Naive thymus-derived CD4-positive, alpha-beta T cell (primary cell): ENCODE measurements around the gene FAM219B. TPM values are rescaled to one million over a fixed set of nuclear protein-coding genes. Genes with fewer than 3 reads are reported as not detected.
A peak's percentile ranks its signal among the peaks of the same experiment; 100 is the strongest.

ENCODE experiments used
- ATAC-seq: fragments of 150-1000 bp; cut with Tn5 transposase; 2 replicates; pipeline ENCODE4 v1.10.0; 2021; ENCODE audit warnings: mild to moderate bottlenecking, moderate library complexity
- CTCF ChIA-PET: fragments of 350-600 bp; sonication (Branson Sonifier 250); formaldehyde crosslinking; loops from one replicate; lab custom pipeline; 2021; ENCODE audit warnings: antibody characterized with exemption; lab: Charles Lee
- POLR2A ChIA-PET: fragments of 350-600 bp; sonication (Branson Sonifier 250); formaldehyde crosslinking; loops from one replicate; lab custom pipeline; 2021; ENCODE audit warnings: antibody characterized with exemption, inconsistent platforms; lab: Charles Lee
- DNase-seq, 9 donors: peaks; one replicate each; pipeline versions ENCODE4 v3.0.0 to v3.0.0-alpha.2; 2020 to 2022; ENCODE audit warnings: mixed read lengths in 1 of 9
- H3K27ac ChIP-seq: one replicate; pipeline ENCODE4 v1.7.0; 2013; ENCODE audit warnings: mild to moderate bottlenecking, low read depth, low read length, moderate library complexity
- H3K27me3 ChIP-seq, 2 donors: one replicate each; pipeline ENCODE4 v1.7.0; 2013; ENCODE audit warnings: low read length in 2 of 2, mild to moderate bottlenecking in 2 of 2, moderate library complexity in 2 of 2; ENCODE audit not compliant: control insufficient read depth in 2 of 2, insufficient read depth in 2 of 2
- H3K36me3 ChIP-seq, 3 experiments: 1 replicate in 2 of 3; 2 replicates in 1 of 3; pipeline ENCODE4 v1.7.0; 2013; ENCODE audit warnings: low read length in 3 of 3, mild to moderate bottlenecking in 3 of 3, moderate library complexity in 1 of 3; ENCODE audit not compliant: insufficient read depth in 3 of 3, control insufficient read depth in 2 of 3
- H3K4me1 ChIP-seq, 2 donors: one replicate each; pipeline ENCODE4 v1.7.0; 2013; ENCODE audit warnings: low read length in 2 of 2, mild to moderate bottlenecking in 2 of 2, moderate library complexity in 1 of 2; ENCODE audit not compliant: control insufficient read depth in 2 of 2, insufficient read depth in 2 of 2
- H3K4me3 ChIP-seq: 2 replicates; pipeline ENCODE4 v1.7.0; 2013; ENCODE audit warnings: mild to moderate bottlenecking, low read length
- H3K9me3 ChIP-seq, 3 experiments: 1 replicate in 2 of 3; 2 replicates in 1 of 3; pipeline ENCODE4 v1.7.0; 2013; ENCODE audit warnings: low read length in 3 of 3; ENCODE audit not compliant: control insufficient read depth in 2 of 3
- H3K27ac Mint-ChIP-seq, 9 donors: one replicate each; pipeline ENCODE4 v1.8.0; 2020 to 2022; ENCODE audit warnings: mixed read lengths in 9 of 9, mild to moderate bottlenecking in 8 of 9, moderate library complexity in 5 of 9, inconsistent platforms in 2 of 9
- H3K27me3 Mint-ChIP-seq, 5 donors: one replicate each; pipeline ENCODE4 v1.8.0; 2021 to 2022; ENCODE audit warnings: mixed read lengths in 5 of 5, mild to moderate bottlenecking in 1 of 5
- H3K36me3 Mint-ChIP-seq, 5 donors: one replicate each; pipeline ENCODE4 v1.8.0; 2020 to 2022; ENCODE audit warnings: mixed read lengths in 5 of 5, mild to moderate bottlenecking in 3 of 5, inconsistent platforms in 1 of 5
- H3K4me1 Mint-ChIP-seq, 7 donors: one replicate each; pipeline ENCODE4 v1.8.0; 2020 to 2022; ENCODE audit warnings: mixed read lengths in 7 of 7, mild to moderate bottlenecking in 3 of 7, inconsistent platforms in 1 of 7
- H3K4me3 Mint-ChIP-seq, 10 donors: one replicate each; pipeline ENCODE4 v1.8.0; 2020 to 2022; ENCODE audit warnings: mild to moderate bottlenecking in 10 of 10, mixed read lengths in 10 of 10, moderate library complexity in 6 of 10, inconsistent platforms in 2 of 10
- H3K9me3 Mint-ChIP-seq, 11 donors: one replicate each; pipeline ENCODE4 v1.8.0; 2020 to 2022; ENCODE audit warnings: mixed read lengths in 11 of 11, mild to moderate bottlenecking in 4 of 11, inconsistent platforms in 1 of 11, moderate library complexity in 1 of 11
- intact Hi-C, 2 donors: fragments of 100-400 bp; cut with micrococcal nuclease; formaldehyde crosslinking; loops; one replicate each; pipeline ENCODE4 v1.15.1; 2023
- polyA plus RNA-seq, 2 donors: library from polyadenylated mRNA; unstranded; fragments of 300-500 nt; fragmentation: Illumina TruSeq; gene quantifications; one replicate each; pipeline ENCODE4 v1.2.3, GENCODE V29; 2021
- total RNA-seq, 6 experiments: library from RNA in 5 of 6; stranded (reverse) in 5 of 6; gene quantifications; 1 replicate in 5 of 6; 2 replicates in 1 of 6; pipeline ENCODE4 v1.2.3 and lab custom pipeline; 2021 to 2026

Gene FAM219B
- total and polyA plus RNA-seq, 7 experiments from 2014 or later = 20.2 to 111 (median 56.7) TPM

- H3K9me3 Mint-ChIP-seq = no peaks in the 10 kb centered on the region
- H3K4me1 Mint-ChIP-seq = peaks cover 21 to 41% (median 31%) of the 10 kb centered on the region in 7 donors
- peaks cover 0 to 10% (median 4%) of the 10 kb centered on the region in 5 donors for H3K36me3 Mint-ChIP-seq
- Histone ChIP-seq H3K9me3 (no peaks in the 10 kb centered on the region), H3K27me3 (no peaks in the 10 kb centered on the region), H3K4me1 (peaks cover 13 to 16% of the 10 kb centered on the region in 2 donors), H3K4me3 (no peak overlapping the region), H3K27ac (no peak overlapping the region), H3K36me3 (peaks cover 0 to 23% (median 0%) of the 10 kb centered on the region in 3 experiments)
- ChIA-PET POLR2A (interaction anchor here (1.0 to 2.5 kb wide), 5 partner anchors 9 to 17 kb away, joined by 4 to 9 read pairs (median 7); no protein-coding TSS in a partner anchor), CTCF (interaction anchor here (1.1 kb wide), 1 partner anchor 60 kb away, joined by 3 read pairs; no protein-coding TSS in a partner anchor)
- intact Hi-C loops = loop anchor here in 1 of 2 donors (5.0 kb wide), 1 partner anchor 131 kb away; no protein-coding TSS in a partner anchor
- ATAC-seq (no peak), DNase-seq (no peak)
- peak overlapping the region in 4 of 9 donors; percentile 4 to 67 (median 15) for H3K27ac Mint-ChIP-seq
- no peaks in the 10 kb centered on the region for H3K27me3 Mint-ChIP-seq
- H3K4me3 Mint-ChIP-seq = peak overlapping the region in 2 of 10 donors; percentile 20 to 34
Measured at GRCh38 chr15:74908635-74909034, 2.0 kb upstream of the FAM219B start.

- Histone ChIP-seq H3K4me1 (peaks cover 13 to 16% of the 10 kb centered on the region in 2 donors), H3K27me3 (no peaks in the 10 kb centered on the region), H3K9me3 (no peaks in the 10 kb centered on the region), H3K36me3 (peaks cover 0 to 29% (median 0%) of the 10 kb centered on the region in 3 experiments), H3K4me3 (peak overlapping the region; percentile 72), H3K27ac (peak overlapping the region; percentile 85)
- H3K36me3 Mint-ChIP-seq = peaks cover 0 to 12% (median 5%) of the 10 kb centered on the region in 5 donors
- H3K4me3 Mint-ChIP-seq = peak overlapping the region; percentile 93 to 99 (median 98)
- ChIA-PET POLR2A (interaction anchor here (0.6 to 2.9 kb wide), 16 partner anchors 10 to 127 kb away, joined by 3 to 24 read pairs (median 6); partner anchors contain the start of genes COX5A, MPI and ULK3), CTCF (interaction anchor here (0.7 to 1.7 kb wide), 6 partner anchors 13 to 275 kb away, joined by 3 to 11 read pairs (median 4); no protein-coding TSS in a partner anchor)
- DNase-seq (no peak), ATAC-seq (no peak)
- H3K27me3 Mint-ChIP-seq = no peaks in the 10 kb centered on the region
- H3K4me1 Mint-ChIP-seq = peaks cover 22 to 47% (median 35%) of the 10 kb centered on the region in 7 donors
- peak overlapping the region; percentile 90 to 98 (median 95) for H3K27ac Mint-ChIP-seq
- H3K9me3 Mint-ChIP-seq = no peaks in the 10 kb centered on the region
- intact Hi-C loops = loop anchor here in 1 of 2 donors (2.0 to 5.0 kb wide), 2 partner anchors 43 to 130 kb away; no protein-coding TSS in a partner anchor
Measured at GRCh38 chr15:74907163-74907870, 666 bp upstream of the FAM219B start.

- no peaks in the 10 kb centered on the region for H3K27me3 Mint-ChIP-seq
- peaks cover 29 to 59% (median 46%) of the 10 kb centered on the region in 7 donors for H3K4me1 Mint-ChIP-seq
- H3K9me3 ChIP-seq = no peaks in the 10 kb centered on the region
- ChIA-PET POLR2A (interaction anchor here (0.7 to 2.9 kb wide), 19 partner anchors 9 to 135 kb away, joined by 3 to 24 read pairs (median 5); partner anchors contain the start of genes COX5A, MPI, PPCDC and SCAMP2), CTCF (interaction anchor here (0.6 to 1.7 kb wide), 9 partner anchors 10 to 135 kb away, joined by 3 to 11 read pairs (median 4); partner anchors contain the start of gene ULK3)
- H3K27ac ChIP-seq = peak overlapping the region; percentile 85
- H3K27ac Mint-ChIP-seq = peak overlapping the region; percentile 36 to 98 (median 90)
- no peaks in the 10 kb centered on the region for H3K9me3 Mint-ChIP-seq
- DNase-seq (peak in 5 of 9 donors; percentile 32 to 45 (median 36)), ATAC-seq (peak; percentile 35)
- H3K4me3 ChIP-seq = peak overlapping the region; percentile 72
- H3K36me3 Mint-ChIP-seq = peaks cover 0 to 14% (median 5%) of the 10 kb centered on the region in 5 donors
- H3K4me1 ChIP-seq = peaks cover 22 to 24% of the 10 kb centered on the region in 2 donors
- H3K27me3 ChIP-seq = no peaks in the 10 kb centered on the region
- peak overlapping the region; percentile 84 to 99 (median 96) for H3K4me3 Mint-ChIP-seq
- intact Hi-C loops = loop anchor here (1.0 to 5.0 kb wide), 10 partner anchors 16 to 135 kb away; partner anchors contain the start of genes COX5A (in 2 of the 2), SCAMP2 (in 2 of the 2), ULK3 (in 2 of the 2) and MPI (in 1 of the 2)
- H3K36me3 ChIP-seq = peaks cover 0 to 34% (median 0%) of the 10 kb centered on the region in 3 experiments
Measured at GRCh38 chr15:74906067-74906449, 593 bp downstream of the FAM219B start.

- Mint-ChIP-seq H3K4me1 (peaks cover 35 to 67% (median 51%) of the 10 kb centered on the region in 7 donors), H3K9me3 (no peaks in the 10 kb centered on the region), H3K36me3 (peaks cover 5 to 20% (median 9%) of the 10 kb centered on the region in 5 donors), H3K27me3 (no peaks in the 10 kb centered on the region), H3K4me3 (peak overlapping the region in 8 of 10 donors; percentile 39 to 99 (median 95)), H3K27ac (peak overlapping the region in 7 of 9 donors; percentile 49 to 98 (median 80))
- ATAC-seq (no peak), DNase-seq (no peak)
- Histone ChIP-seq H3K4me1 (peaks cover 23 to 24% of the 10 kb centered on the region in 2 donors), H3K4me3 (no peak overlapping the region), H3K27ac (no peak overlapping the region), H3K9me3 (no peaks in the 10 kb centered on the region), H3K27me3 (no peaks in the 10 kb centered on the region), H3K36me3 (peaks cover 0 to 47% (median 0%) of the 10 kb centered on the region in 3 experiments)
- intact Hi-C loops = no loop called here
- ChIA-PET POLR2A (interaction anchor here (1.3 to 6.7 kb wide), 3 partner anchors 15 to 60 kb away, joined by 5 to 45 read pairs (median 14); partner anchors contain the start of gene MPI), CTCF (interaction anchor here (0.8 to 1.5 kb wide), 7 partner anchors 8 to 136 kb away, joined by 3 read pairs; no protein-coding TSS in a partner anchor)
Measured at GRCh38 chr15:74904190-74904805, 2.4 kb downstream of the FAM219B start.

- intact Hi-C loops = no loop called here
- H3K36me3 Mint-ChIP-seq = peaks cover 5 to 20% (median 9%) of the 10 kb centered on the region in 5 donors
- peaks cover 0 to 54% (median 0%) of the 10 kb centered on the region in 3 experiments for H3K36me3 ChIP-seq
- CTCF ChIA-PET = interaction anchor here (0.6 to 4.4 kb wide), 10 partner anchors 9 to 466 kb away, joined by 3 to 30 read pairs (median 3); no protein-coding TSS in a partner anchor
- H3K4me3 ChIP-seq = no peak overlapping the region
- no peak for DNase-seq
- no peaks in the 10 kb centered on the region for H3K27me3 ChIP-seq
- H3K27ac ChIP-seq = no peak overlapping the region
- ATAC-seq = no peak
- H3K9me3 ChIP-seq = no peaks in the 10 kb centered on the region
- peak overlapping the region in 6 of 9 donors; percentile 5 to 97 (median 50) for H3K27ac Mint-ChIP-seq
- peak overlapping the region in 4 of 10 donors; percentile 4 to 39 (median 26) for H3K4me3 Mint-ChIP-seq
- peaks cover 23 to 24% of the 10 kb centered on the region in 2 donors for H3K4me1 ChIP-seq
- POLR2A ChIA-PET = interaction anchor here (1.3 to 6.7 kb wide), 4 partner anchors 10 to 59 kb away, joined by 5 to 45 read pairs (median 14); partner anchors contain the start of gene MPI
- no peaks in the 10 kb centered on the region for H3K27me3 Mint-ChIP-seq
- H3K4me1 Mint-ChIP-seq = peaks cover 35 to 62% (median 51%) of the 10 kb centered on the region in 7 donors
- no peaks in the 10 kb centered on the region for H3K9me3 Mint-ChIP-seq
Measured at GRCh38 chr15:74903676-74904075, 3.0 kb downstream of the FAM219B start.
